A549 (cell line): Measurements from ENCODE around the gene IPO4.

Experiments
- EHMT2 ChIP-seq: fragments of 200-600 bp; sonication (generic); IDR thresholded peaks from 2 replicates; pipeline ENCODE4 v1.6.1; 2016; ENCODE audit warnings: antibody characterized with exemption, low read depth, mild to moderate bottlenecking, moderate library complexity
- EP300 ChIP-seq, 2 experiments: fragments of >200 bp; sonication (Bioruptor Twin); formaldehyde crosslinking; IDR thresholded peaks; 2 replicates in 1 of 2; 3 replicates in 1 of 2; pipeline ENCODE4 v1.6.1; 2016 to 2017
- ESRRA ChIP-seq: fragments of 150-350 bp; IDR thresholded peaks from 2 replicates; pipeline ENCODE4 v1.6.1; 2014; ENCODE audit warnings: mild to moderate bottlenecking, low read length, borderline replicate concordance
- FOXS1 ChIP-seq: fragments of 250-450 bp; sonication (Bioruptor Pico); IDR thresholded peaks from 2 replicates; pipeline ENCODE4 v1.5.0; 2020; ENCODE audit warnings: mild to moderate bottlenecking, moderate library complexity
- HOXB5 ChIP-seq: fragments of 250-450 bp; sonication (Bioruptor Pico); IDR thresholded peaks from 2 replicates; pipeline ENCODE4 v1.5.0; 2020; ENCODE audit warnings: mild to moderate bottlenecking, moderate library complexity
- KDM1A ChIP-seq: fragments of 200-600 bp; sonication (generic); IDR thresholded peaks from 2 replicates; pipeline ENCODE4 v1.6.1; 2016; ENCODE audit warnings: low read depth, mild to moderate bottlenecking
- POLR2A ChIP-seq: IDR thresholded peaks from 2 replicates; pipeline ENCODE4 v1.6.1; 2012; ENCODE audit warnings: mild to moderate bottlenecking, low read length
- RCOR1 ChIP-seq: fragments of 150-350 bp; IDR thresholded peaks from 2 replicates; pipeline ENCODE4 v1.6.1; 2014; ENCODE audit warnings: antibody characterized with exemption, low read length, low read depth
- ZSCAN20 ChIP-seq: fragments of 250-450 bp; sonication (Bioruptor Pico); IDR thresholded peaks from 2 replicates; pipeline ENCODE4 v1.8.0; 2022; ENCODE audit warnings: mild to moderate bottlenecking, moderate library complexity
- TF ChIP-seq, protein P1 (sequence below): fragments of >200 bp; sonication (Bioruptor Twin); formaldehyde crosslinking; IDR thresholded peaks from 3 replicates; pipeline ENCODE4 v1.5.1; 2016
- TF ChIP-seq, protein P2 (sequence below): fragments of 250-450 bp; sonication (Bioruptor Pico); IDR thresholded peaks from 2 replicates; pipeline ENCODE4 v1.5.0; 2021; ENCODE audit warnings: mild to moderate bottlenecking, moderate library complexity, borderline replicate concordance
- TF ChIP-seq, protein P3 (sequence below): IDR thresholded peaks from 2 replicates; pipeline ENCODE4 v1.6.1; 2012
- TF ChIP-seq, protein P4 (sequence below): fragments of 150-350 bp; IDR thresholded peaks from 2 replicates; pipeline ENCODE4 v1.6.1; 2014; ENCODE audit warnings: low read depth, mild to moderate bottlenecking, low read length

DNA sequence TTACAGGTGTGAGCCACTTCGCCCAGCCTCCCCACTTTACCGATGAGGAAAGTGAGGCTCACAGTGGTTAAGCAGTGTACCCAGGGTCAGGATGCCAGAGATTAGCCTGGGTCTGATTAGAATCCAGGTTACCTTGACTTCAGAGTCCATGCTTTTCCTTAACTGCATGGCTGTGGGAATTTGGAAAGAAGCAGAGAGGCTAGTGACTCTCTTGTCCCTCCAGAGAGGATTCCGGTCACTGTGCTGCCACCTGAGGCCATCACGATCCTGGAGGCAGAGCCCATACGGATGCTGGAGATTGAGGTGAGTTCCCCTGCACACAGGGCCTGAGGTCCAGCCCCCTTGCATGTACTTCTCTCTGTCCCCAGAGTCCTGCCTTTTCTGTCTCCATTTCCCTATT, 12.0 kb downstream of the IPO4 start:
- TF ChIP-seq, protein P1, sequence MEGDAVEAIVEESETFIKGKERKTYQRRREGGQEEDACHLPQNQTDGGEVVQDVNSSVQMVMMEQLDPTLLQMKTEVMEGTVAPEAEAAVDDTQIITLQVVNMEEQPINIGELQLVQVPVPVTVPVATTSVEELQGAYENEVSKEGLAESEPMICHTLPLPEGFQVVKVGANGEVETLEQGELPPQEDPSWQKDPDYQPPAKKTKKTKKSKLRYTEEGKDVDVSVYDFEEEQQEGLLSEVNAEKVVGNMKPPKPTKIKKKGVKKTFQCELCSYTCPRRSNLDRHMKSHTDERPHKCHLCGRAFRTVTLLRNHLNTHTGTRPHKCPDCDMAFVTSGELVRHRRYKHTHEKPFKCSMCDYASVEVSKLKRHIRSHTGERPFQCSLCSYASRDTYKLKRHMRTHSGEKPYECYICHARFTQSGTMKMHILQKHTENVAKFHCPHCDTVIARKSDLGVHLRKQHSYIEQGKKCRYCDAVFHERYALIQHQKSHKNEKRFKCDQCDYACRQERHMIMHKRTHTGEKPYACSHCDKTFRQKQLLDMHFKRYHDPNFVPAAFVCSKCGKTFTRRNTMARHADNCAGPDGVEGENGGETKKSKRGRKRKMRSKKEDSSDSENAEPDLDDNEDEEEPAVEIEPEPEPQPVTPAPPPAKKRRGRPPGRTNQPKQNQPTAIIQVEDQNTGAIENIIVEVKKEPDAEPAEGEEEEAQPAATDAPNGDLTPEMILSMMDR, result no peak
- no peak for TF ChIP-seq POLR2A
- TF ChIP-seq HOXB5 (CRISPR knock-in tag), result no peak
- no peak for TF ChIP-seq RCOR1
- TF ChIP-seq EP300 (IDR thresholded peaks at IDR 0.05), result no peak
- no peak for TF ChIP-seq KDM1A
- TF ChIP-seq, protein P2, sequence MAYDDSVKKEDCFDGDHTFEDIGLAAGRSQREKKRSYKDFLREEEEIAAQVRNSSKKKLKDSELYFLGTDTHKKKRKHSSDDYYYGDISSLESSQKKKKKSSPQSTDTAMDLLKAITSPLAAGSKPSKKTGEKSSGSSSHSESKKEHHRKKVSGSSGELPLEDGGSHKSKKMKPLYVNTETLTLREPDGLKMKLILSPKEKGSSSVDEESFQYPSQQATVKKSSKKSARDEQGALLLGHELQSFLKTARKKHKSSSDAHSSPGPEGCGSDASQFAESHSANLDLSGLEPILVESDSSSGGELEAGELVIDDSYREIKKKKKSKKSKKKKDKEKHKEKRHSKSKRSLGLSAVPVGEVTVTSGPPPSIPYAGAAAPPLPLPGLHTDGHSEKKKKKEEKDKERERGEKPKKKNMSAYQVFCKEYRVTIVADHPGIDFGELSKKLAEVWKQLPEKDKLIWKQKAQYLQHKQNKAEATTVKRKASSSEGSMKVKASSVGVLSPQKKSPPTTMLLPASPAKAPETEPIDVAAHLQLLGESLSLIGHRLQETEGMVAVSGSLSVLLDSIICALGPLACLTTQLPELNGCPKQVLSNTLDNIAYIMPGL (CRISPR knock-in tag), result no peak
- TF ChIP-seq, protein P3, sequence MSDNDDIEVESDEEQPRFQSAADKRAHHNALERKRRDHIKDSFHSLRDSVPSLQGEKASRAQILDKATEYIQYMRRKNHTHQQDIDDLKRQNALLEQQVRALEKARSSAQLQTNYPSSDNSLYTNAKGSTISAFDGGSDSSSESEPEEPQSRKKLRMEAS, result no peak
- no peak for TF ChIP-seq ZSCAN20 (CRISPR knock-in tag)
- no peak for TF ChIP-seq ESRRA
- TF ChIP-seq EHMT2, result no peak
- TF ChIP-seq FOXS1 (CRISPR knock-in tag), result no peak
- TF ChIP-seq, protein P4, sequence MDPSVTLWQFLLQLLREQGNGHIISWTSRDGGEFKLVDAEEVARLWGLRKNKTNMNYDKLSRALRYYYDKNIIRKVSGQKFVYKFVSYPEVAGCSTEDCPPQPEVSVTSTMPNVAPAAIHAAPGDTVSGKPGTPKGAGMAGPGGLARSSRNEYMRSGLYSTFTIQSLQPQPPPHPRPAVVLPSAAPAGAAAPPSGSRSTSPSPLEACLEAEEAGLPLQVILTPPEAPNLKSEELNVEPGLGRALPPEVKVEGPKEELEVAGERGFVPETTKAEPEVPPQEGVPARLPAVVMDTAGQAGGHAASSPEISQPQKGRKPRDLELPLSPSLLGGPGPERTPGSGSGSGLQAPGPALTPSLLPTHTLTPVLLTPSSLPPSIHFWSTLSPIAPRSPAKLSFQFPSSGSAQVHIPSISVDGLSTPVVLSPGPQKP, result no peak
